HG02852 (cell line): ENCODE data around the gene FANCD2.
"Not testable (repeated sequence)": the region's sequence is repeated elsewhere in the genome, so short reads cannot be mapped to it uniquely, and the experiment has no call there.

Experiments
- ATAC-seq: cut with Tn5 transposase; IDR thresholded peaks from one replicate; pipeline ENCODE4 v1.9.1; 2021; ENCODE audit warnings: mild to moderate bottlenecking, moderate library complexity; ENCODE audit not compliant: unreplicated experiment

Gene FANCD2

DNA sequence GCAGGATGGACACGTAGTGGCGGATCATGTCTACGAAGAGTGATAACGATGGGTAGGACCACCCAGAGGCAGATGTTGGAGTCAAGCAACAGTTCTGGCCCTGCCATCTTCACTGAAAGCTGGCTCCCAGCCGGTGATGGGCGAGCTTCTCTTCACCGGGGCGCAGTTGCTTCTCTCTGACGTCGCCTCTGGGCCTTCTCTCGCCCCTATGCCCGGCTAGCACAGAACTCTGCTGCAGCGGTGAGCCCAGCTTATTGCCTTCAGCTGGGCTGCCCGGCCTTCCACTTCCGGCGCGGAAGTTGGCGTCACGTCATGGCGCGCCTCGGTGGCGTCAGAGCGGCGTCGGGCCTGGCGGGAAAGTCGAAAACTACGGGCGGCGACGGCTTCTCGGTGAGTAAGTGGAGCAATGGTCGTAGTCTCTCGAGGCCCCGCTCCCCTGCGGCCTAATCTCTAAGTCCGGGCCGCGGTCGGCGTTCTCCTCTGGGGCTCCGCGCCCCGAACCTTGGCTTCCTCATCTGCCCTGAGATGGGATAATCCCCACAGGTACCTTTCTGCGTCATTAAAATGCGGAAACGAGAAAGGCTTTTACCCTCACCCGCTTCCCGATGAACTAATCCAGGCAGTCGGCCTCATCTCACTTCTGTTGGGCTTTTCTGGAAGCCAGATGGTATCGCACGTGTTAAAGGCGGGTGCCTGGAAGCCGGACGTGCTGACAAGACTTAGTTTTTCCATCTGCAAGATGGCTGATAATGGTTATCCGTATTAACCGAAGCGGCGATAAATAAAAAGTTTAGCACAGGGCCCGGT, at the start of gene FANCD2:
Gene FANCD2 (plus strand): TSS at position 354 of the 807 bp plus-strand sequence. CDS start 2,221 bp downstream, outside the sequence.
- ATAC-seq: peak; percentile 90

DNA sequence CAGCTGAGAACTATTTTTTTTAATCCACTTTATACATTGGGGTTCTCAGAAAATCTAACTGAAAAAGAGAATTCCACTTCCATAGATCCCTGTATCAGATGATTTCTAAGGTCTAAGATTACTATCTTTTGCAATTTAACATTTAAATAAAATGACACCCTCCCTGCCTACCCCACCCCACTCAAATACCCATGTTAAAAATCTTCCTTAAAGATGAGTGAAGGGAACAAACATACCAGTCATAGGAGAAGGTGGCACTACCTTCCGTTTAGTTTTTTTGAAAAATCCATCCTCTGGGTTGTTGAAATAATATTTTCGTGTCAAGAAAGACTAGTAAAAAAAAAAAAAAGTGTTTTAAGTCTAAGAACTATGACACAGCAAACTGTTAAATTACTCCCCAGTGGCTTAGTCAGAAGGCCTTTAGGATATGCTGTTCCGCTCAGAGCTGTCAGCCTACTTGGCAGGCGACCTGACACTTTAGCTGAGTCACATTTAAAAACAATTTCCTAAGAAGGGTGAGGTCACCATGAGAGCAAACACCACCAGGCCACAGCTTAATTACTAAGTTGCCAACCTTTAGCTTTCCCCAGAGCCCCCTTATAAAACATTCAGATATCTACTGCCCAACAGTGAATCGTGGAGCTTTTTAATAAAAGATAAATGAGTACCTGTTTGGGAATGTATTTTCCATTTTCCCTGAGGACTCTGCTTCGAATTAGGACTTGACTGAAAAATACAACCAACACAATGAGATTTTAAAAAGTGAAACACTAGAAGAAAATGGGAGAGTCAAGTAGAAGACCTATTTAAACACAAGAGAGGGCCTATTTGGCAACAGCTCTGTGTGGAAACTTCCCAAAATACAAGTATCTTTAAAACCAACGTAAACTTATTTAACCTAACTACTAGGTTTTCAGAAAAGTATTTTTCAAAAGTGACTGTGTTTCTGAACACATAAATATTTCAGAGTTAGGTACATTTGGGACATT, 49.2 kb upstream of the FANCD2 start:
- ATAC-seq: no peak

DNA sequence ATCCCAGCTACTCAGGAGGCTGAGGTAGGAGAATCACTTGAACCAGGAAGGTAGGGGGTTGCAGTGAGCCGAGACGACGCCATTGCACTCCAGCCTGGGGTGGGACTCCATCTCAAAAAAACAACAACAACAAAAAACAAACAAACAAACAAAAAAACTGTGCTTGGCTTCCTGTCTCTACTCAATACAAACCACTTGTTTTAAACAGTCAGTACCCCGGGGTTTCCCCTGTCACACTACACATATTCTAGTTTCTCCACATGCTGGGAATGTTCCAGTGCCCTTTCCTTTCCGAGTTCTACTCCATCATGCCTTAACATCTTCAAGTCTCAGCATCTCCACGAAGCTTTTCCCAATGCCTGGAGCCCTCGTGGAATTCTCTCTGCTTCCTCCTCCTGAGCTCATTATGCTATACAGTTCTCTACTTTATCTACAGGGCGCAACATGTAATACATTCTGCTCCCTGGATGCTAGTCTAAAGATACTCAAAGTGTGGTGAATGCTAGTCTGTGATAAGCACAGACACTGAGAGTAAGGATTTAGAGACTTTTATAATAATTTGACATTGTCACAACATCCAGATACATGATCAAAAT, 47.4 kb upstream of the FANCD2 start:
- no peak for ATAC-seq

DNA sequence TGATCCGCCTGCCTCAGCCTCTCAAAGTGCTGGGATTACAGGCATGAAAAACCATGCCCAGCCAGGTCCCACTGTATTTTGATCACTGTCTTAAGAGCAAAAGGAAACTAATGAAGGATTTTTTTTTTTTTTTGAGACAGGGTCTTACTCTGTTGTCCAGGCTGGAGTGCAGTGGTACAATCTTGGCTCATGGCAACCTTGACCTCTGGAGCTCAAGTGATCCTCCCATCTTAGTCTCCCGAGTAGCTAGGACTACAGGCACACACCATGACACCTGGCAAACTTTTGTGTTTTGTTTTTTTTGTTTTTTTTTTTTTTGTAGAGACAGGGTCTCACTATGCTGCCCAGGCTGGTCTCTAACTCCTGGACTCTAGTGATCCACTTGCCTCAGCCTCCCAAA, 46.0 kb upstream of the FANCD2 start:
- no peak for ATAC-seq

DNA sequence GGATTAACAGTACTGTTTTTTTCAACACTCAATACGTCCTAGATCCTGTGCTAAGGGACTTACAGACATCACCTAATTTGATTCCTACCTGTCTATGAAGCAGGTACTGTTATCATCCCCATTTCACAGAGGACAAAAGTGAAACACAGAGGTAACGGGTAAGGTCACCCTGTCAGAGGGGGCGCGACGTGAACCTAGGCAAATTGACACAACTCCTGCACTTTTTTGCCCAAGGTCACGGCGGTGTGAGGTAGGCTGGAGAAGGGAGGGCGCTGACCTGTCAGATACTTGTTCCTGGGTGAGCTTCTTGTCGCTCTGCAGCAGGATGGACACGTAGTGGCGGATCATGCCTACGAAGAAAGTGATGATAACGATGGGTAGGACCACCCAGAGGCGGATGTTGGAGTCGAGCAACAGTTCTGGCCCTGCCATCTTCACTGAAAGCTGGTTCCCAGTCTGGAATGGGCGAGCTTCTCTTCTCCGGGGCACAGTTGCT, 40.0 kb upstream of the FANCD2 start:
- ATAC-seq: peak; percentile 34

DNA sequence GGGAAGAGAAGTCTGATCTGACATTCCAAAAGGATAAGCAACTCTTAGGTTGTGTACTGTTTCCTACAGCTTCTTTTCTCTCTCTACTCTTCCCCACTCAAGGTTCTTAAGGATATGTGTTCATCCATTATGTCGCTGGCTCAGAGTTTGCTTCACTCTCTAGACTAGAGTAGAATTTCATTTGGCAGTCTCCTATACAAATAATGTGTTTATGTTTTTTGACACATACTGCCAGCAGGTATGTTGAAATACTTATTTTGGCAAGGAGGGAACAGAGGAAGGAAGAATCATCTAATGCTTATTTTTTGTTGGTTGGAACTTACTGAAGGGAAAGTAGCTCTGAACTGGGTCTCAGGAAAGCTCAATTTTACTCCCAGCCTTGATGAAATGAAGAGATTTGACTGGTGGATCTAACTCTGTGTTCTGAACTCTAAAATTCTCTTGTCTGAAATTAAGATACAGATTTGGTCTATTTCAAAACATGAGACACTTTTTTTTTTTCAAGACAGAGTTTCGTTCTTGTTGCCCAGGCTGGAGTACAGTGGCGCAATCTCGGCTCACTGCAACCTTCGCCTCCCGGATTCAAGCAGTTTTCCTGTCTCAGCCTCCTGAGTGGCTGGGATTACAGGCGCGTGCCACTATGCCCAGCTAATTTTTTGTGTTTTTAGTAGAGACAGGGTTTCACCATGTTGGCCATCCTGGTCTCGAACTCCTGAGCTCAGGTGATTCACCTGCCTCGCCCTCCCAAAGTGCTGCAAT, 32.0 kb upstream of the FANCD2 start:
- no peak for ATAC-seq

DNA sequence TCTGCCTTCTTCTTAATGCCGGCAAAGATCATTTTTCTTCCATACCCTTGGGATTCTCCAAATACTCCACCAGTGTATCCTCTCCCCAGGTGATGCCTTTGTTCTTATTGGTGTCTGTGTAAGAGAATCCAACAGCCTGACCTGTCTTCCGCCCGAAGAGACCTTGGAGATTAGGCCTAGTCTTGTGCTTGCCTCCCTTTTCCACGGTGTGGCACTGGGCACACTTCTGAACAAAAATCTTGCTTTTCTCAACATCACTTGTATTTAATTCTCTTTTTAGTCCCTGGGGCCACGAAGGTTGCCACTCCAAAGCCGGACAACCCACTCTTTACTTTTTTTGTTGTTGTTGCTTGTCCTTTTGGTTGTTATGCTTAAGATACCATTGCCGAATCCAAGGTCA, 25.6 kb upstream of the FANCD2 start:
- ATAC-seq: no peak

DNA sequence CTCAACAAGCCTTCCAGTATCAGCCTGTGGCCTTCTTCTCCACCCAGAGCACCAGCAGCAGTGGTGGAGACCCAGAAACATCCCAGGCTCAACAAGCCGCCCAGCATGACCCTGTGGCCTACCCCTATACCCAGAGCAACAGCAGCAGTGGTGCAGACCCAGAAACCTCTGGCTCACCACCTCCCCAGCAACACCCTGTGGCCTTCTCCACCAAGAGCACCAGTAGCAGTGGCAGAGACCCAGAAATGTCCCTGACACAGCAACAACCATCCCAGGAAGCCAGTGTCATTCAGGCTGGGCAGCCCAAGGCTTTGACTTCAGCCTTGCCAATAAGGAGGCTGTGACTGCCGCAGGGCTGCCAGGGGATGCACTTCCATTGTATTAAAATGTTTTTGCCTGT, 23.3 kb upstream of the FANCD2 start:
- no peak for ATAC-seq

DNA sequence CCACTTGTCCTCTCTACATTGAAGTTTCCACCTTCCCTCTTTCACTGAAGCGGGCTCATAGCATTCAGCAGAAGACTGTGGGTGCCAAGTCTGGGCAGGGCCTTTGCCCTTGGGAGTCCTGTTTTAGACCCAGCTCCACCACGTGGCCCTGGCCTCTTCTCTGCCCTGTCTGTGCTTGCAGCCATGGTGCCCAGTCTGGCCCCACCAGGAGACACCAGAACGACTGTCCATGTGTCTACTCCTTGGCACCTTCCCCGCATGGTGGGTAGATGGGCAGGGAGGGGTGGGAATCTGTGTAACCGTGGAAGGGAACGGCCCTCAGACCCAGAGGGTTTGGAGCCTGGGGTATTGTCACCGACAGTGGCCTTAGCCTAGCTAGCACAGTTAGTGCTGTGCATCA, 21.7 kb upstream of the FANCD2 start:
- no peak for ATAC-seq

DNA sequence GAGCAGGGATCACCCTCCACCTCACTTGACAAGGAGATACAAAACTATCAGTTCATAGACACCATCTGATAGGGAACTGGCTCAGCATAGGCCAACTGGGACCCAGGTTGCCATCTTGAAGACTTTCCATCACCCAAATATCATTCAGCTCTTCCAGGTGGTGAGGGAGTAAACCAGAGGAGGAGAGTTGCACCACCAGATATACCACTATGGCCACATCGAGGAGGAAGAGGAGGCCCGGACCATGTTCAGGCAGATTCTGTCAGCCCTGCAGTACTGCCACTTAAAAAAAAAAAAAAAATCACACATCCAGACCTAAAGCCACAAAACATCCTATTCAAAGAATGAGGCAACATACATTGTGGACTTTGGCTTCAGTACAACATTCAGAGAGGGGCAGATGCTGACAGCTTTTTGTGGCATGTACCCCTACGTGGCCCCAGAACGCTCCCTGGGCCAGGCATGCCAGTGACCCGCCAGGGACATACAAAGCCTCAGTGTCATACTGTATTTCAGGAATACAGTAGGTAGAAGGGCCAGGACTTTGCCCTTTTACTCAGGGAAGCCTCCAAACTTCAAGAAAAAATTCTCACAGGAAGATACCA, 21.2 kb upstream of the FANCD2 start:
- no peak for ATAC-seq

DNA sequence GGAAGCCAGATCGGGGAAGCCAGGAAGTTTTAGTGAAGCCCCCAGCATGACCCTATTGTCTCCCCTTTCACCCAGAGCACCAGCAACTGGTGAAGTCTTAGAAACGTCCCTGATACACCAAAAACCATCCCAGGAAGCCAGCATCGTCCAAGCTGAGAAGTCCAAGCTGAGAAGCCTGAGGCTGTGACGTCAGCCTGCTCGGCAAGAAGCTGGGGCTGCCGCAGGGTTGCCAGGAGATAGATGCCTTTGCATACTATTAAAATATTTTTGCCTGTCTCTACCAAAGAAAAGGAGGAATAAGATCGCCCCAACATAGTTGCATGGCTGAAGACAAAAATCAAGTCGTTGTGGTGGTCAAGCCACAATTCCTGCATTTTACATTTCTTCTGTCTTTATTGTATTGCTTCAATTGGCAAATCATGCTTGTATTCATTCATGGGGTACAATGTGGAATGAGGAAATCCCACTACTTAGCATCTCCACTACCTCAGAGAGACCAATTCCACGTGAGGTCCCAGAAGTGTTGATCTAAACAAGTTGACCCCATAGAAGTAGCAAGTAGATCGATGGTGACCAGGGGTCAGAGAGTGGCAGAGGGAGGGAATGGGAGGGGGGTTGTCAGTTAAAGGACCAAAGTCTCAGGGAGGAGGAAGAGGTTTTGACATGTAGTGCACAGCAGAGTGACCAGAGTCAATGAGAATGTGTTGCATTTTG, 20.0 kb upstream of the FANCD2 start:
- no peak for ATAC-seq

DNA sequence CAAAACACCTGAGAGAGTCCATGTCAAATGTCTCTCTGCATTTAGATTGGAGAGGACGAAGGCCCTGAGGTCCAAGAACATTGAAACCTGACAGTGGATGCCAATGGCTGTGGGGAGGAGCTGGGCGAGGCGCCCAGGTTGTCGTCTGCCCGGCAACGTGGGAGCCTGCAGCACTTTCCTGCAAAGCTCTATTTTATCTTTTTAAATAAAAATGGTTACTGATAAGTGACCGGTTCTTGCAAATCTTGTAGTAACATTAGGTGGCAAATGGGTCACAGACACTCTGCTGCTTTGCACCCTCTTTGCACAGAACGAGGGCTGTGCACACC, 19.5 kb upstream of the FANCD2 start:
- ATAC-seq: no peak

DNA sequence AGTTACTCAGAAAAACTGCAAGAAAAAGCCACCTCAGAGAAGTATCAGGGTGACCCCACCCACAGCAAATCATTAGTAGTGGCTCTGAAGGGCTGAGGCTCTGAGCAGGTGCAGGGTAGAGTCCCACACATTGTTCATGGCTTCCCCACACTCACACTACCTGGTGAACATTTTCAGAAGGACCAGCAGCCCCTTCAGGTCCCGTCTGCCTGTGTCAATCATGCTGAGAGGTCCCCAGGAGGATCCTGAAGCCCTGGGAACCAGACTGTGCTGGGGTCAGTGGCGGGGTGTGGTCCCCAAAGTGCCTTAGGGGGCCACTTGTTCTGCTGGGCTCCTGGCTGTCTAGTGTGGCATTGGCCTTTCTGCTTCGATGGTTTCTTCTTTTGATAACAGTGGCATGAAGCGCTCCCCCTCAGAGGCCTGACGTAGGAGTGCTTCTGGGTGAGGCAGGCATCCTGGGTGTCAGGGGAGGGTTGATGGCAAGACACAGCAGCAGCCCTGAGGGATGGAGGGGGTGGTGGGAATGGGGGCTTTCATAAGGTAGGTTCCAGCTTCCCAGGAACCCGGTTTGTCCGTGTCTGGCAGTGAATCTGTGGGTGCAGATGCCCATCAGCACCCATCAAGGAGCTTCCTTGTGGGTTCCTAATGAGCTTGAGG, 19.0 kb upstream of the FANCD2 start:
- ATAC-seq: no peak

DNA sequence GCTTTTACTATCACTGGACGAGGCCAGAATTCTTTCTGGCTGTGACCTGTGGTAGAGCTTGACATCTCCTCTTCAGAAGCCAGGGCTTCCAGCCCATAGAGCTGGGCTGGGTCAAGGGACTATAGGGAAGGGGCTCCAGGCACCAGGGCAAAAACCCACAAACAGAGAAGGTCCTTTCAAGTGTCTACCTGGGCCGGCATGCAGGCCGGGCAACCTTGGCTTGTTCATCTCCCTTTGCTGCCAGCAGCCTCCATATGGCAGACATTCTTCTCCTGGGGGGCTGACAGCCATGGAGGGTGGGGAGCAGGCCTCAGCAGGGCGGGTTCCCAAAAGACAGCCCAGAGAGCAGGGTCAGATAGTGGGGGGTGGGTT, 18.0 kb upstream of the FANCD2 start:
- ATAC-seq: not testable (repeated sequence)

DNA sequence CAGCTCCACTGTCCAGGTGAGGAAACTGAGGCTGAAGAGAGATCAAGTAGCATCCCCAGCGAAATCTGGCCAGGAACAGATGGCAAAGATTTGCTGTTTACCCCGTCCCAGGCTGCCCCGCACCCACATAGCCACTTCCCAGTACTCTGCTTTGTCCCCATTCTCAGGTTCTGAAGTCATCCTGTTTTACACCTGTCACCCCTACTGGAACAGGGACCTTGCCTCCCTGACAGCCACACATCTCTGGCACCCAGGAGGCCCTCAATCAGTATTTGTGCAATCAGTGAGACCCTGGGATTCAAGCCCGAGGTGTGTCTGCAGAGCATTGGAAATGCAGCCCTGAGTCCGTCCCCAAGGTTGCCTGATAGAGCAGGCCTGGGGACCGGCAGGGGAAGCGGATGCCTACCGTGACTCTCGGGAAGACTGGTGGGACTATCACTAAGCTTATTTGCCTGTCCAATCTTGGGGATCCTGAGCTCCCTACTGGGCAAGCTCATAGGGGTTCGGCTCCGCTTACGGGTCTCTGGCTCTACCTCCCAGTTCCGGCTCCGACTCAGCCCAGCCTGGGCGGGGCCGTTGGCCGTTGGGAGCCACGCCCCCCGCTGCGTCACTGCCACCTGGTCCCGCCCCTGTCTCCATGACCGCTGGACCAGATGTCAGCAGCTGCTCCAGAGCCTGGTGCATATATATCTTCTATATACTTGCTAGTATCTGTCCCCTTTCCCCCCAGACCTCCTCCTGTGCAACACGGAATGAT, 17.5 kb upstream of the FANCD2 start:
- peak; percentile 74 for ATAC-seq

DNA sequence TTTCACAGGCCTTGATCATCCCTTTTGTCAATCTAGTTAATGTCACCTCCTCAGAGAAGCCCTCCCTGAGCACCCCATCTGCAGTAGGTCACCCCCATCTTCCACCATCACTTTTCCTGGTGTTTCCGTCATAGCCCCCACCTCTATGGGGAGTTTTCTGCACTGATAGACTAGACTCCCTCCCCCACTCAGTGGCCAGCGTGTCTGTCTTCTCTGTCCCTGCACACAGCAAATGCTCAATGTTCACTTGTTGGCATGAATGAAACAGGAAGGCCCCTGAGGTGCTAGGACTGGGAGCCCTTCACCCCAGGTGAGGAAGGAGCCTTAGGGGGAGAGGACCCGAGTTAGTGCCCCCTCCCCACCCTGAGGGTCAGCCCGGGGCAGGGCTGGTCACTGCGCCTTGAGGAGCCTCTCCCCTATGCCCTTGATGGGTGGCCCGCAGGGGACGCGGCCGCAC, 15.8 kb upstream of the FANCD2 start:
- no peak for ATAC-seq

DNA sequence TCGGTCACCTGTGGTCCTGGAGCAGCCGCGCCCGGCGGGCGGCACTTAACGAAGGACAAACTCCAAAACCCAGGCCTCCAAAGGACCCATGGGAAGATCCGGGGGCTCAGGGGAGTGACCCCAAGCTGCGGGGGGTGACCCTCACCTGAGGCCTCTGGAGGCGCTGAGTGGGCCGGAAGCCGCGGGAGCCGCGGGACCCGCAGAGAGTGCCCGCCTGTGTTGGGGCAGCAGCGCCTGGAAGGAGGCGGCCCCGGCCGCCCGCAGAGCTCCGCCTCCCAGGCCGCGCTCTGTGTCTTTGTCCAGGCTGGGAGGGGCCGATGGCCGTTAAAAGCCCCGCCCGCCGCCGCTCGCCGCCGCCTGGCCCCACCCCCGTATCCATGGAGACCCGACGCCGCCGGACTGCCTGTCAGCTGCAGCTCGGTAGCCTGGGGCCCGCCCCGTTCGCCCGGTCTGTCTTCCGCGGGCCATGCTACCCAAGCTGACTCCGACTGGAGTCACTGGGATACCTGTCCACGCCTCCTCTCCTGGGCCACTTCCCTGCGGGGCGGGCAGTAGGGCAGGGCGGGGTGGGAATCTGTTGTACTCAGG, 15.3 kb upstream of the FANCD2 start:
- ATAC-seq: peak; percentile 87

DNA sequence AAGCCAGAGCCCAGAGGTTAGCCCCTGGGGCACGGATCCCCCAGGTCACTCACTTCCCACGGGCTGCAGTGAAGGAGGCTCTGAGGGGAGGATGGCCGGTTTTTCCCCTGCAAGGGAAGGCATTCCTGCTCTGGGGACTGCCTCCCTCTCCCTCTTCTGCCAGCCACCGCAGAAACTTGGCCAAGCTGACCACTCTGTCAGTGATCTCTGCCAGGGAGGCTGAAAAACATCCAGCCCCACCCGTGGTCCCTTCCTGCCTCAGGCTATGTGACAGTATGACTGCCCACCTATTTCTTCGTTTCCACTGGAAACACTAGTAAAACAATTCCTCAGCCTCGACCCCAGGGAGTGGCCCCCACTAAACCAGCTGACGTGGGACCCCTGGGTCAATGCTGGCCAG, 14.6 kb upstream of the FANCD2 start:
- ATAC-seq: no peak
